ENCODE data around the gene CITED2.
A peak's percentile ranks its signal among the peaks of the same experiment; 100 is the strongest.

The CITED2 gene

DNA sequence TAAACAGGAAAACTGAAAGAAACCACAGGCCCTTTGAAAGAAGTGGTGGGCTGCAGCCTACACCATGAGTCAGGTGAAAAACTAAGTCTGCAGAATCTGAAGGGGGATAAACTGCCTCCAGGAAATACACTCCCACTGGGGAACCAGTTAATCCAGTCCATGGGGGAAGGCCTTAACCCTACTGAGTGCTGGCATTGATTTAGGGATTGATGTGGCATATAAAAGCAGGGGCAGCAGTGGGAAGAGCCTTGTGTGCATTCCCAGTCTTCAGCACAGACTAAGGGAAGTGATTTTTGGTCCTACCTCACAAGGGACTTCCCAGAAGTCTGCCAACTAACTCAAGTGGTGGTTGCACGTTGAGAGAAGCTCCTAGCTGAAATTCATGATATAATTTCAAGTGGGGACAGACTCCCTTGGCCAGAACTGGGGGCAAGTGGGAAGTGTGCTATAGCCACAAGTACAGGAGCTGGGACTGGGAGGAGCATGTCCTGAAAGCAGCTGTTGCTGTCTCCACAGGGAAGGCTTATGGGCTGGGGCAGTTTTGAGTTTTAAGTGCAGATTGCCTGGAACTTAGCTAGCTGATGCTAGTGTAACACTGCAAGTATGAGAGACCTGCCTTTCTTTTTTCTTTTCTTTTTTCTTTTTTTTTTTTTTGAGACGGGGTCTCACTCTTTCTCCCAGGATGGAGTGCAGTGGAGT is 31.2 kb downstream of the CITED2 start:
- no peak for DNase-seq
- Histone ChIP-seq H3K4me2 (ENCODE audit: low read length) (no peak overlapping the region), H2BK120ac (ENCODE audit: insufficient read depth, low read length, poor library complexity) (no peak overlapping the region), H2AFZ (ENCODE audit: insufficient read depth, low read length, poor library complexity) (no peak overlapping the region), H3K27ac (ENCODE audit: low read depth, low read length) (no peak overlapping the region), H2BK12ac (ENCODE audit: low read length) (no peak overlapping the region), H4K12ac (ENCODE audit: low read depth, low read length) (no peak overlapping the region), H3K9ac (ENCODE audit: low read length) (no peak overlapping the region), H3K4ac (ENCODE audit: low read depth, low read length) (no peak overlapping the region), H3K36me3 (ENCODE audit: control insufficient read depth in 1 of 2, insufficient read depth in 2 of 2, low read length in 2 of 2) (no peaks in the 10 kb centered on the region), H3K18ac (ENCODE audit: low read length) (no peak overlapping the region), H3K9me3 (ENCODE audit: insufficient read depth, low read depth, low read length) (no peaks in the 10 kb centered on the region), H4K8ac (ENCODE audit: low read depth, low read length) (no peak overlapping the region), H3K23ac (ENCODE audit: low read length) (no peak overlapping the region), H4K91ac (ENCODE audit: low read depth, low read length) (no peak overlapping the region), H3K14ac (ENCODE audit: low read length) (no peak overlapping the region), H3K4me1 (ENCODE audit: control insufficient read depth in 1 of 2, insufficient read depth in 2 of 2, low read length in 2 of 2) (peaks cover 3% of the 10 kb centered on the region in 2 experiments), H3K4me3 (ENCODE audit: low read depth, low read length) (no peak overlapping the region), H3K79me2 (ENCODE audit: control insufficient read depth, insufficient read depth, low read length, poor library complexity) (no peaks in the 10 kb centered on the region), H3K27me3 (ENCODE audit: insufficient read depth, low read length) (no peaks in the 10 kb centered on the region), H2BK5ac (ENCODE audit: low read depth, low read length, poor library complexity) (no peak overlapping the region), H3K79me1 (ENCODE audit: low read length) (no peaks in the 10 kb centered on the region), H2AK5ac (ENCODE audit: low read length) (no peak overlapping the region)
- no CpG with 5 or more reads among the region's 2 CpGs for WGBS (ENCODE audit: extremely low coverage, insufficient coverage, insufficient read length)

DNA sequence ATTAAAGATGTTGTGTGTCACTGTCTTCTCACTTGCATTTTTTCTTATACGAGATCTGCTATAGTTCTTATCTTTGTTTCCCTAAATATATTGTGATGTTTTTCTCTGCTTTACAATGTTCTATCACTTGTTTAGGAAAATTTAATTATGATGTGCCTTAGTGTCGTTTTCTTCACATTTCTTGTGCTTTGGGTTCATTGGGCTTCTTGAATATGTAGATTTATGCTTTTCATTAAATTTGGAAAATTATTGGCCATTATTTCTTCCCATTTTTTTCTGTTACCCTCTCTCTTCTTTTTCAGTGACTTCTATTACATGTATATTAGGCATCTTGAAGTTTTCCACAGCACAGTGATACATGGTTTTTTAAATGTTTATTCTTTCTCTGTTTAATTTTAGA is 33.4 kb downstream of the CITED2 start:
- no peak overlapping the region for H3K9ac ChIP-seq (ENCODE audit: low read length)
- no peak overlapping the region for H2BK12ac ChIP-seq (ENCODE audit: low read length)
- H2BK120ac ChIP-seq (ENCODE audit: insufficient read depth, low read length, poor library complexity), result no peak overlapping the region
- H3K27ac ChIP-seq (ENCODE audit: low read depth, low read length), result no peak overlapping the region
- no peak overlapping the region for H2BK5ac ChIP-seq (ENCODE audit: low read depth, low read length, poor library complexity)
- no peak overlapping the region for H3K4me3 ChIP-seq (ENCODE audit: low read depth, low read length)
- no peak for DNase-seq
- no peak overlapping the region for H2AFZ ChIP-seq (ENCODE audit: insufficient read depth, low read length, poor library complexity)
- no peaks in the 10 kb centered on the region for H3K79me2 ChIP-seq (ENCODE audit: control insufficient read depth, insufficient read depth, low read length, poor library complexity)
- H3K4me1 ChIP-seq (ENCODE audit: control insufficient read depth in 1 of 2, insufficient read depth in 2 of 2, low read length in 2 of 2), result peaks cover 3% of the 10 kb centered on the region in 2 experiments
- H3K14ac ChIP-seq (ENCODE audit: low read length), result no peak overlapping the region
- H3K36me3 ChIP-seq (ENCODE audit: control insufficient read depth in 1 of 2, insufficient read depth in 2 of 2, low read length in 2 of 2), result no peaks in the 10 kb centered on the region
- H2AK5ac ChIP-seq (ENCODE audit: low read length), result no peak overlapping the region
- H4K12ac ChIP-seq (ENCODE audit: low read depth, low read length), result no peak overlapping the region
- no peak overlapping the region for H3K23ac ChIP-seq (ENCODE audit: low read length)
- no peak overlapping the region for H4K8ac ChIP-seq (ENCODE audit: low read depth, low read length)
- H4K91ac ChIP-seq (ENCODE audit: low read depth, low read length), result no peak overlapping the region
- no peaks in the 10 kb centered on the region for H3K9me3 ChIP-seq (ENCODE audit: insufficient read depth, low read depth, low read length)
- no CpG with 5 or more reads among the region's 2 CpGs for WGBS (ENCODE audit: extremely low coverage, insufficient coverage, insufficient read length)
- no peak overlapping the region for H3K4ac ChIP-seq (ENCODE audit: low read depth, low read length)
- no peak overlapping the region for H3K4me2 ChIP-seq (ENCODE audit: low read length)
- no peak overlapping the region for H3K18ac ChIP-seq (ENCODE audit: low read length)
- H3K79me1 ChIP-seq (ENCODE audit: low read length), result no peaks in the 10 kb centered on the region
- H3K27me3 ChIP-seq (ENCODE audit: insufficient read depth, low read length), result no peaks in the 10 kb centered on the region

- Histone ChIP-seq H3K4ac (ENCODE audit: low read depth, low read length) (no peak overlapping the region), H3K14ac (ENCODE audit: low read length) (no peak overlapping the region), H2BK5ac (ENCODE audit: low read depth, low read length, poor library complexity) (no peak overlapping the region), H3K18ac (ENCODE audit: low read length) (no peak overlapping the region), H2AFZ (ENCODE audit: insufficient read depth, low read length, poor library complexity) (no peak overlapping the region), H2BK120ac (ENCODE audit: insufficient read depth, low read length, poor library complexity) (no peak overlapping the region), H3K23ac (ENCODE audit: low read length) (no peak overlapping the region), H3K27ac (ENCODE audit: low read depth, low read length) (no peak overlapping the region), H4K8ac (ENCODE audit: low read depth, low read length) (no peak overlapping the region), H3K36me3 (ENCODE audit: control insufficient read depth in 1 of 2, insufficient read depth in 2 of 2, low read length in 2 of 2) (no peaks in the 10 kb centered on the region), H3K79me1 (ENCODE audit: low read length) (no peaks in the 10 kb centered on the region), H2AK5ac (ENCODE audit: low read length) (no peak overlapping the region), H4K91ac (ENCODE audit: low read depth, low read length) (no peak overlapping the region), H3K4me1 (ENCODE audit: control insufficient read depth in 1 of 2, insufficient read depth in 2 of 2, low read length in 2 of 2) (peaks cover 3% of the 10 kb centered on the region in 2 experiments), H3K9ac (ENCODE audit: low read length) (no peak overlapping the region), H3K9me3 (ENCODE audit: insufficient read depth, low read depth, low read length) (no peaks in the 10 kb centered on the region), H3K4me3 (ENCODE audit: low read depth, low read length) (no peak overlapping the region), H4K12ac (ENCODE audit: low read depth, low read length) (no peak overlapping the region), H3K4me2 (ENCODE audit: low read length) (no peak overlapping the region), H3K27me3 (ENCODE audit: insufficient read depth, low read length) (no peaks in the 10 kb centered on the region), H3K79me2 (ENCODE audit: control insufficient read depth, insufficient read depth, low read length, poor library complexity) (no peaks in the 10 kb centered on the region), H2BK12ac (ENCODE audit: low read length) (no peak overlapping the region)
- peak in 1 of 2 donors; percentile 39 for DNase-seq
- no CpG with 5 or more reads among the region's 9 CpGs for WGBS (ENCODE audit: extremely low coverage, insufficient coverage, insufficient read length)
Observed at GRCh38 chr6:139338795-139339194, 35.7 kb downstream of the CITED2 start.

DNA sequence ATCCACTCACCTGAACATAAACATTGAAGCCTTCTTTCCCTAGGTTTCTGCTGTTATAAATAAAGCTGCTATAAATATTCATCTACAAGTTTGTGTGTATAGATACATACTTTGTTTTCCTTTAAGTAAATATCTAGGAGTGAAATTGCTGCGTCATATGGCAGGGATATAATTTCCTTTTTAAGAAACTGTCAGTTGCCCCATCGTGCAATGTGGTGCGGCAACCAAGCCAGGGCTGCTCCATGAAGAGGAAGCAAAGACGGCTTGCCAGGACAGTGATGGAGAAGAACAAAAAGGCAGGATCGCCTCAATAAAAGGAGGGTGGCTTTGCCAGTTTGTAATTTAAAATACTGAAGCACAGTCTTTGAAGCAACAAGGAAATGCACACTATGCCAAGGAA is 36.6 kb downstream of the CITED2 start:
- no peak overlapping the region for H3K18ac ChIP-seq (ENCODE audit: low read length)
- H2BK12ac ChIP-seq (ENCODE audit: low read length), result no peak overlapping the region
- H2BK120ac ChIP-seq (ENCODE audit: insufficient read depth, low read length, poor library complexity), result no peak overlapping the region
- H3K79me2 ChIP-seq (ENCODE audit: control insufficient read depth, insufficient read depth, low read length, poor library complexity), result no peaks in the 10 kb centered on the region
- H2BK5ac ChIP-seq (ENCODE audit: low read depth, low read length, poor library complexity), result no peak overlapping the region
- no peak overlapping the region for H2AK5ac ChIP-seq (ENCODE audit: low read length)
- no peaks in the 10 kb centered on the region for H3K9me3 ChIP-seq (ENCODE audit: insufficient read depth, low read depth, low read length)
- H3K23ac ChIP-seq (ENCODE audit: low read length), result no peak overlapping the region
- H3K79me1 ChIP-seq (ENCODE audit: low read length), result no peaks in the 10 kb centered on the region
- no peak overlapping the region for H3K14ac ChIP-seq (ENCODE audit: low read length)
- H3K9ac ChIP-seq (ENCODE audit: low read length), result no peak overlapping the region
- DNase-seq, result no peak
- H3K27me3 ChIP-seq (ENCODE audit: insufficient read depth, low read length), result no peaks in the 10 kb centered on the region
- no peak overlapping the region for H2AFZ ChIP-seq (ENCODE audit: insufficient read depth, low read length, poor library complexity)
- H4K12ac ChIP-seq (ENCODE audit: low read depth, low read length), result no peak overlapping the region
- no peaks in the 10 kb centered on the region for H3K4me1 ChIP-seq (ENCODE audit: control insufficient read depth in 1 of 2, insufficient read depth in 2 of 2, low read length in 2 of 2)
- no peaks in the 10 kb centered on the region for H3K36me3 ChIP-seq (ENCODE audit: control insufficient read depth in 1 of 2, insufficient read depth in 2 of 2, low read length in 2 of 2)
- no peak overlapping the region for H3K4ac ChIP-seq (ENCODE audit: low read depth, low read length)
- H3K4me3 ChIP-seq (ENCODE audit: low read depth, low read length), result no peak overlapping the region
- WGBS (ENCODE audit: extremely low coverage, insufficient coverage, insufficient read length), result no CpG with 5 or more reads among the region's 5 CpGs
- H3K27ac ChIP-seq (ENCODE audit: low read depth, low read length), result no peak overlapping the region
- no peak overlapping the region for H4K91ac ChIP-seq (ENCODE audit: low read depth, low read length)
- H4K8ac ChIP-seq (ENCODE audit: low read depth, low read length), result no peak overlapping the region
- H3K4me2 ChIP-seq (ENCODE audit: low read length), result no peak overlapping the region
